ENCODE measurements around the gene GIMAP1.

- TF ChIP-seq EZH2 (IDR thresholded peaks at IDR 0.05; ENCODE audit: borderline replicate concordance) (no peak), CTCF (IDR thresholded peaks at IDR 0.05; ENCODE audit: poor library complexity) (no peak)
Observed at GRCh38 chr7:150759479-150759878, 43.1 kb downstream of the GIMAP1 start.
